Lung (tissue), 12 donors: ENCODE measurements around the gene MYO10. TPM values are rescaled to one million over a fixed set of nuclear protein-coding genes. Genes with fewer than 3 reads are reported as not detected.

Source experiments
- ATAC-seq: fragments of 200-7000 bp; cut with Tn5 transposase; one replicate; pipeline ENCODE4 v1.9.1; 2020; ENCODE audit warnings: moderate number of reproducible peaks; ENCODE audit not compliant: insufficient read depth, low FRiP score
- DNase-seq, 3 donors: peaks; one replicate each; pipeline ENCODE4 v3.0.0-alpha.2; 2013 to 2017
- H3K27ac ChIP-seq, 2 donors: one replicate each; pipeline ENCODE4 v1.5.1; 2013; ENCODE audit warnings: mild to moderate bottlenecking in 2 of 2, moderate library complexity in 2 of 2, control low read depth in 1 of 2, inconsistent platforms in 1 of 2, low read depth in 1 of 2, low read length in 1 of 2
- H3K27me3 ChIP-seq, 3 donors: one replicate each; pipeline ENCODE4 v1.5.1; 2013; ENCODE audit warnings: low read length in 2 of 3; ENCODE audit not compliant: control insufficient read depth in 3 of 3, insufficient read depth in 3 of 3
- H3K36me3 ChIP-seq, 4 donors: one replicate each; pipeline ENCODE4 v1.5.1; 2013; ENCODE audit warnings: low read length in 4 of 4, mild to moderate bottlenecking in 1 of 4, moderate library complexity in 1 of 4; ENCODE audit not compliant: control insufficient read depth in 4 of 4, insufficient read depth in 4 of 4
- H3K4me1 ChIP-seq, 5 donors: one replicate each; pipeline ENCODE4 v1.5.1; 2013; ENCODE audit warnings: low read length in 5 of 5, mild to moderate bottlenecking in 2 of 5, moderate library complexity in 1 of 5; ENCODE audit not compliant: control insufficient read depth in 5 of 5, insufficient read depth in 5 of 5
- H3K4me3 ChIP-seq: one replicate; pipeline ENCODE4 v1.5.1; 2013; ENCODE audit warnings: mild to moderate bottlenecking, control low read depth, moderate library complexity
- H3K9ac ChIP-seq, 2 donors: one replicate each; pipeline ENCODE4 v1.5.1; 2013; ENCODE audit warnings: low read length in 2 of 2, control low read depth in 1 of 2; ENCODE audit not compliant: insufficient read depth in 1 of 2
- H3K9me3 ChIP-seq, 4 donors: one replicate each; pipeline ENCODE4 v1.5.1; 2013; ENCODE audit warnings: low read length in 3 of 4, mild to moderate bottlenecking in 1 of 4, moderate library complexity in 1 of 4; ENCODE audit not compliant: control insufficient read depth in 4 of 4, insufficient read depth in 3 of 4
- CTCF ChIP-seq: IDR thresholded peaks from 2 replicates; pipeline ENCODE4 v1.5.1; 2012; ENCODE audit warnings: mild to moderate bottlenecking; ENCODE audit errors: control extremely low read depth, extremely low read depth
- WGBS, 2 donors: extraction: QIAGEN DNeasy Blood & Tissue Kit; methylation state at CpG; one replicate each; pipeline ENCODE4 v1.1.7; 2013; 5-methylcytosine and 5-hydroxymethylcytosine counted together
- polyA plus RNA-seq, 2 donors: library from polyadenylated mRNA; stranded (reverse); fragments of 200-250 nt; gene quantifications; one replicate each; pipeline ENCODE4 v1.2.1, GENCODE V29; 2013
- total RNA-seq, 2 donors: library from RNA; depleted of rRNA in 1 of 2; stranded (reverse); fragments of >200 nt in 1 of 2; gene quantifications; one replicate each; pipeline ENCODE4 v1.2.1, GENCODE V29; 2014 to 2021
- donor health status: control.
- donor health status: control.
- donor health status: Bipolar disorder and iron deficiency.
- donor health status: healthy.
- donor health status: DM: yes; HTN: yes; CAD: no.

MYO10 gene
- total and polyA plus RNA-seq, 4 donors, result 10.6 to 71.5 (median 28.2) TPM

GRCh38 chr5:16797951-16798350, 138.1 kb downstream of the MYO10 start:
- H3K36me3 ChIP-seq, result peaks cover 0 to 2% (median 1%) of the 10 kb centered on the region in 4 donors
- no peak for TF ChIP-seq CTCF
- WGBS, 2 donors, result 81 to 95% methylated on average over 2 of the region's 2 CpGs

DNA sequence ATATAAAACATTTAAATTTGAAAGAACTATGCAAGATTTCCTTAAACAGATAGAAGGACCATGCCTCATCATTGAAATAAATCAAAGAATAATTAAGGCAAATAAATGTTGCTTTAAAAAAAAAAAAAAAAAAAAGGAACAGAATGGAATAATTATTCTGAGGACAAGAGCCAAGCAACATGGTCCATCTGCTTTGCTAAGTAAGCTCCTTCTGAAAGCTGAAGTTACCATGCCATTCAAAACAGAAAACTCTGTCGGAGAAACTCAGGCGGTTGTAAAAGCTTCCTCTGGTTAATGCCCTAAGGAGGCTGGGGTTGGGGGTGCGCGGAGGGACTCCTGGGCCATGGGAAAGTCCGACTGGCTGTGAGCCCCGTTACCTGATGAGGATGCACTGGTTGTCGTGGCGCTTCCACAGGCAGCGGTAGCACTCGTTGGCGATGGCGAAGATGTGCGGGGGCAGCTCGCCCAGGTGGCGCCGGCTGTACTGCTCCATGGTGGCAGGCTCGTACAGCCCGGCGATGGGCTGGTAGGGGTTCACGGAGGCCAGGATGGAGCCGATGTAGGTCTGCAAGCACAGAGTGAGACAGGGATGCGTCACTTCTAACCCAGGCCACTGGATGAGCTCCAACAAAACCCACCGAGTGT, 141.7 kb downstream of the MYO10 start:
- H3K4me1 ChIP-seq, result peaks cover 0 to 16% (median 4%) of the 10 kb centered on the region in 5 donors
- no peaks in the 10 kb centered on the region for H3K9me3 ChIP-seq
- no peak overlapping the region for H3K9ac ChIP-seq
- DNase-seq, result peak in 2 of 3 donors; percentile 51 to 54
- TF ChIP-seq CTCF, result no peak
- H3K36me3 ChIP-seq, result peaks cover 0 to 8% (median 3%) of the 10 kb centered on the region in 4 donors
- H3K27ac ChIP-seq, result no peak overlapping the region
- no peak for ATAC-seq
- WGBS, 2 donors, result 92 to 94% methylated on average over 23 of the region's 23 CpGs
- no peak overlapping the region for H3K4me3 ChIP-seq
- H3K27me3 ChIP-seq, result no peaks in the 10 kb centered on the region

More at GRCh38 chr5:16797951-16798350, 138.1 kb downstream of the MYO10 start:
- H3K27ac ChIP-seq, result no peak overlapping the region
- no peak for ATAC-seq
- no peaks in the 10 kb centered on the region for H3K27me3 ChIP-seq
- H3K4me3 ChIP-seq, result no peak overlapping the region
- peaks cover 0 to 4% (median 0%) of the 10 kb centered on the region in 5 donors for H3K4me1 ChIP-seq
- H3K9ac ChIP-seq, result no peak overlapping the region
- no peaks in the 10 kb centered on the region for H3K9me3 ChIP-seq
- no peak for DNase-seq

- no peak for ATAC-seq
- WGBS, 2 donors, result 84 to 89% methylated on average over 13 of the region's 13 CpGs
- no peak for DNase-seq
- Histone ChIP-seq H3K4me1 (peaks cover 0 to 16% (median 5%) of the 10 kb centered on the region in 5 donors), H3K27me3 (no peaks in the 10 kb centered on the region), H3K27ac (no peak overlapping the region), H3K36me3 (peaks cover 0 to 8% (median 4%) of the 10 kb centered on the region in 4 donors), H3K9me3 (no peaks in the 10 kb centered on the region), H3K9ac (no peak overlapping the region), H3K4me3 (no peak overlapping the region)
- TF ChIP-seq CTCF, result no peak
These were observed 143.4 kb downstream of the MYO10 start for GRCh38 chr5:16792598-16793275.
